ENCODE results near the gene APCS. TPM values are rescaled to one million over a fixed set of nuclear protein-coding genes. Genes with fewer than 3 reads are reported as not detected.

Gene APCS, protein sequence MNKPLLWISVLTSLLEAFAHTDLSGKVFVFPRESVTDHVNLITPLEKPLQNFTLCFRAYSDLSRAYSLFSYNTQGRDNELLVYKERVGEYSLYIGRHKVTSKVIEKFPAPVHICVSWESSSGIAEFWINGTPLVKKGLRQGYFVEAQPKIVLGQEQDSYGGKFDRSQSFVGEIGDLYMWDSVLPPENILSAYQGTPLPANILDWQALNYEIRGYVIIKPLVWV
- total RNA-seq: not detected

- peaks cover 5% of the 10 kb centered on the region for H3K27me3 Mint-ChIP-seq
- H3K4me1 Mint-ChIP-seq: no peaks in the 10 kb centered on the region
- CTCF ChIA-PET: no interaction called here
- DNase-seq (no peak), ATAC-seq (no peak)
- no peaks in the 10 kb centered on the region for H3K9me3 Mint-ChIP-seq (ENCODE audit: low read depth)
- no peak within 1 kb of the TSS for H3K4me3 Mint-ChIP-seq
- no peaks in the 10 kb centered on the region for H3K36me3 Mint-ChIP-seq
- H3K27ac Mint-ChIP-seq: no peak within 1 kb of the TSS
Measured at GRCh38 chr1:159587461-159587951, at the start of gene APCS. APCS (plus strand) TSS chr1:159587826; CDS start chr1:159587922, 96 bp downstream.

DNA sequence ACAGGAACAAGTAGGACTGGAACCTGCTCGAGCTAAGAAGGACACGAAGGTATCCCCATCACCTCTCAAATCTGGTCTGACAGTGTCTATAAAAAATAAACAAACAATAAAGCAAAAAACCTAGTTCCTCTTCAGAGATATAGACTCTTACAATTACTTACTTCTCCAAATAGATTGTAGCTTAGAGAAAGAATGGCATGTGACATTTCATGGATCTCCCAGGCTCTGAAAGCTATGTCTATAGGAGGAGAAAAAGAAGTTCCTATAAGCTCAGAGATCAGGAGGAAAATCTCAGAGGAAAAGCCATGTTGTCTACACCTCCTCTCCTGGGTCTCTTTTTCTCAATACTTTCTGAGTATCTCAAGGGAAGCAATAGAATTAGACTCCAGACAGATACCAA lies 39.5 kb upstream of the APCS start:
- no peak for ATAC-seq
- no peak for DNase-seq
- Mint-ChIP-seq H3K36me3 (no peaks in the 10 kb centered on the region), H3K4me1 (no peaks in the 10 kb centered on the region), H3K27ac (no peak overlapping the region), H3K27me3 (no peaks in the 10 kb centered on the region), H3K4me3 (no peak overlapping the region), H3K9me3 (ENCODE audit: low read depth) (no peaks in the 10 kb centered on the region)
- CTCF ChIA-PET: no interaction called here

- Mint-ChIP-seq H3K36me3 (no peaks in the 10 kb centered on the region), H3K4me3 (no peak overlapping the region), H3K27me3 (no peaks in the 10 kb centered on the region), H3K4me1 (no peaks in the 10 kb centered on the region), H3K27ac (no peak overlapping the region), H3K9me3 (ENCODE audit: low read depth) (no peaks in the 10 kb centered on the region)
- CTCF ChIA-PET: no interaction called here
- ATAC-seq (no peak), DNase-seq (no peak)
Measured at GRCh38 chr1:159554261-159554660, 33.4 kb upstream of the APCS start.

GRCh38 chr1:159554696-159555095 lies 32.9 kb upstream of the APCS start:
- no peak overlapping the region for H3K27ac Mint-ChIP-seq
- DNase-seq (no peak), ATAC-seq (no peak)
- no peaks in the 10 kb centered on the region for H3K9me3 Mint-ChIP-seq (ENCODE audit: low read depth)
- H3K27me3 Mint-ChIP-seq: no peaks in the 10 kb centered on the region
- H3K4me1 Mint-ChIP-seq: no peaks in the 10 kb centered on the region
- H3K36me3 Mint-ChIP-seq: no peaks in the 10 kb centered on the region
- CTCF ChIA-PET: no interaction called here
- H3K4me3 Mint-ChIP-seq: no peak overlapping the region

DNA sequence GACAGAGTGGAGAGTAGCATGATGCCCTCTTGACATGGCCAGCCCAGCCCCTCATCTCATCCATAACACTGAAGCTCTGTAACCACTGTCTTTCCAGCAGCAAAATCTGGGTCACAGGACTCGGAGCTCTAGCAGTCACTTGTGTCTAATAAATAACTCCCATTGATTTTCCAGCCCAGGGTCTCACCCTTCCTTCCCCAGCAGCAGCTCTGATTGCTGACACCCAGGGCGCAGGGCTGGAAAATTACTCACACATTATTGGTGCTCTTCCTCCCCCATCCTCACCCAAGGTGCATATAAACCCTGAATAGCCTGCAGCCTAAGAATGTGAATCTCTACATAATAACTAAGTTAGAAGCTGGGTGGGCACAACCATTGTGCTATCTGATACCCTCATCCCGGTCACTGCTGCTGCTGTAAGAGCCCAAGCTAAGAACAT lies 30.7 kb upstream of the APCS start:
- ATAC-seq (no peak), DNase-seq (no peak)
- no peaks in the 10 kb centered on the region for H3K9me3 Mint-ChIP-seq (ENCODE audit: low read depth)
- H3K27ac Mint-ChIP-seq: no peak overlapping the region
- no peaks in the 10 kb centered on the region for H3K4me1 Mint-ChIP-seq
- H3K27me3 Mint-ChIP-seq: no peaks in the 10 kb centered on the region
- no peaks in the 10 kb centered on the region for H3K36me3 Mint-ChIP-seq
- CTCF ChIA-PET: no interaction called here
- H3K4me3 Mint-ChIP-seq: no peak overlapping the region

DNA sequence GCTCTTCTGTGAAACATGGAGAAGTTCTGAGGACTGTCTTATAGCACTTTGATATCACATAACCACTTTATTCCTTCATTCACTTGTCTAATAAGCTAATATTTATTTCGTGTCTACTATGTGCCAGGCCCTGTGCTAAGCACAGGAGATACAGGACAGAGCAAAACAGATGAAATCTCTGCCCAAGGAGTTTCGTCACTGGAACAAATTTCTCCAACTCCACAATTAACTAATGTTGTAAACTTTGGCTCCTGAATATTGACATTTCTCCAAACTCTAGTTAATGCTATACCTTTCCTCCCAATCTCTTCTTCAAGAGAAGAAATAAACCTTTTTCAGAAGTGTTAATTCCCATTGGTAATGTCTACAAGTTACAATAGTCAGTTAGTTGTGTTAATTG lies 27.0 kb upstream of the APCS start:
- Mint-ChIP-seq H3K4me1 (no peaks in the 10 kb centered on the region), H3K4me3 (no peak overlapping the region), H3K27me3 (no peaks in the 10 kb centered on the region), H3K36me3 (no peaks in the 10 kb centered on the region), H3K9me3 (ENCODE audit: low read depth) (no peaks in the 10 kb centered on the region), H3K27ac (no peak overlapping the region)
- CTCF ChIA-PET: no interaction called here
- DNase-seq (no peak), ATAC-seq (no peak)

- ATAC-seq: no peak
- no peak overlapping the region for H3K4me3 Mint-ChIP-seq
- no peak for DNase-seq
- H3K4me1 Mint-ChIP-seq: no peaks in the 10 kb centered on the region
- H3K27me3 Mint-ChIP-seq: no peaks in the 10 kb centered on the region
- CTCF ChIA-PET: no interaction called here
- H3K27ac Mint-ChIP-seq: no peak overlapping the region
- no peaks in the 10 kb centered on the region for H3K9me3 Mint-ChIP-seq (ENCODE audit: low read depth)
- no peaks in the 10 kb centered on the region for H3K36me3 Mint-ChIP-seq
Measured at GRCh38 chr1:159561497-159561896, 26.1 kb upstream of the APCS start.

- H3K4me1 Mint-ChIP-seq: no peaks in the 10 kb centered on the region
- H3K27me3 Mint-ChIP-seq: no peaks in the 10 kb centered on the region
- H3K36me3 Mint-ChIP-seq: no peaks in the 10 kb centered on the region
- no peak for ATAC-seq
- no peak overlapping the region for H3K27ac Mint-ChIP-seq
- H3K4me3 Mint-ChIP-seq: no peak overlapping the region
- no peaks in the 10 kb centered on the region for H3K9me3 Mint-ChIP-seq (ENCODE audit: low read depth)
- CTCF ChIA-PET: no interaction called here
- DNase-seq: no peak
Measured at GRCh38 chr1:159562680-159563079, 24.9 kb upstream of the APCS start.

- H3K9me3 Mint-ChIP-seq (ENCODE audit: low read depth): no peaks in the 10 kb centered on the region
- H3K27ac Mint-ChIP-seq: no peak overlapping the region
- H3K36me3 Mint-ChIP-seq: no peaks in the 10 kb centered on the region
- peaks cover 5% of the 10 kb centered on the region for H3K27me3 Mint-ChIP-seq
- CTCF ChIA-PET: no interaction called here
- no peak for ATAC-seq
- H3K4me3 Mint-ChIP-seq: no peak overlapping the region
- DNase-seq: no peak
- H3K4me1 Mint-ChIP-seq: no peaks in the 10 kb centered on the region
Measured at GRCh38 chr1:159577446-159577845, 10.2 kb upstream of the APCS start.

GRCh38 chr1:159580340-159580739 lies 7.3 kb upstream of the APCS start:
- CTCF ChIA-PET: no interaction called here
- Mint-ChIP-seq H3K4me3 (no peak overlapping the region), H3K4me1 (no peaks in the 10 kb centered on the region), H3K27me3 (peaks cover 10% of the 10 kb centered on the region), H3K9me3 (ENCODE audit: low read depth) (no peaks in the 10 kb centered on the region), H3K27ac (no peak overlapping the region), H3K36me3 (no peaks in the 10 kb centered on the region)
- DNase-seq (no peak), ATAC-seq (no peak)

DNA sequence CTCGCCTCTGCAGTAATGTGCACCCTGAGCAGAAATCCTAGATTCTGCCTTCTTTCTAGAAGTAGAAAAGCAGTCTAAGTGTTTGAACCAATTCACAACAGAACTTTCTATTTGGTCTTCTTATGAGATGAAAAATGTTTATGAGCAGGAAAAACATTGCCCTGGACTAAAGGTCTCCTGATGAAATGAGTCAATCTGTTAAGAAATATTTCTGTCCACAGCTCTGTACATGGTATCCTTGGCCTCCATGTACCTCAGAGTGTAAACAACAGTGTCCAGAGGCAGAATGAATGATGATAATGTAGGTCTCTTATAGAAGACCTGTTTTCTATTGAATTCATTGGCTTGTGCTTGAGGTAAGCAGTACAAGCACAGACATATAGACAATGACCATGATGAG lies 6.2 kb upstream of the APCS start:
- Mint-ChIP-seq H3K27ac (no peak overlapping the region), H3K4me3 (no peak overlapping the region), H3K36me3 (no peaks in the 10 kb centered on the region), H3K9me3 (ENCODE audit: low read depth) (no peaks in the 10 kb centered on the region), H3K4me1 (no peaks in the 10 kb centered on the region), H3K27me3 (peaks cover 10% of the 10 kb centered on the region)
- no peak for DNase-seq
- no peak for ATAC-seq
- CTCF ChIA-PET: no interaction called here

- no peaks in the 10 kb centered on the region for H3K36me3 Mint-ChIP-seq
- H3K27me3 Mint-ChIP-seq: peaks cover 10% of the 10 kb centered on the region
- no peaks in the 10 kb centered on the region for H3K9me3 Mint-ChIP-seq (ENCODE audit: low read depth)
- H3K27ac Mint-ChIP-seq: no peak overlapping the region
- CTCF ChIA-PET: no interaction called here
- ATAC-seq (no peak), DNase-seq (no peak)
- H3K4me3 Mint-ChIP-seq: no peak overlapping the region
- no peaks in the 10 kb centered on the region for H3K4me1 Mint-ChIP-seq
Measured at GRCh38 chr1:159584536-159584935, 3.1 kb upstream of the APCS start.

DNA sequence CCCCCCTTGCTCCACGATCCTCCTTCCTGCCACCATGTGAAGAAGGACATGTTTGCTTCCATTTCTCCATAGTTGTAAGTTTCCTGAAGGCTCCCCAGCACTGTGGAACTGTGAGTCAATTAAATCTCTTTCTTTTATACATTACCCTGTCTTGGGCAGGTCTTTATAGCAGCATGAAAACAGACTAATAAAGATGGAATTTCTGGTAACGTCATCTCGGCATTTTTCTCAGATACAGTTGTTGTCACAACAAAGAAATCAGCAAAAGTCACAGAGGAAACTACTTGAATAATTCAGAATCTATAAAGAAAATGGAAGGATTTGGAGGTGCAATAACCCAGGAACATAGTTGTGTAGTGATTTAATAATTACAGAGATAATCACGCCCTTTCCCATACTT lies 4.4 kb downstream of the APCS start:
- Mint-ChIP-seq H3K4me3 (no peak overlapping the region), H3K4me1 (no peaks in the 10 kb centered on the region), H3K36me3 (no peaks in the 10 kb centered on the region), H3K27me3 (peaks cover 9% of the 10 kb centered on the region), H3K9me3 (ENCODE audit: low read depth) (no peaks in the 10 kb centered on the region), H3K27ac (no peak overlapping the region)
- no peak for DNase-seq
- no peak for ATAC-seq
- CTCF ChIA-PET: no interaction called here

GRCh38 chr1:159594625-159595405 lies 7.2 kb downstream of the APCS start:
- Mint-ChIP-seq H3K27me3 (peaks cover 9% of the 10 kb centered on the region), H3K27ac (no peak overlapping the region), H3K36me3 (no peaks in the 10 kb centered on the region), H3K4me3 (no peak overlapping the region), H3K4me1 (no peaks in the 10 kb centered on the region), H3K9me3 (ENCODE audit: low read depth) (no peaks in the 10 kb centered on the region)
- CTCF ChIA-PET: interaction anchor here (0.7 kb wide), 1 partner anchor 32 kb away, joined by 3 read pairs; no protein-coding TSS in a partner anchor
- DNase-seq: no peak
- no peak for ATAC-seq
